HG02759 (cell line): ENCODE data around the gene GP9.
"Not testable (repeated sequence)": the region's sequence is repeated elsewhere in the genome, so short reads cannot be mapped to it uniquely, and the experiment has no call there.

Source experiments
- ATAC-seq: cut with Tn5 transposase; IDR thresholded peaks from one replicate; pipeline ENCODE4 v1.9.1; 2021; ENCODE audit warnings: mild to moderate bottlenecking, moderate library complexity; ENCODE audit not compliant: unreplicated experiment

GP9 gene

GRCh38 chr3:129106866-129107565 is 46.4 kb downstream of the GP9 start:
- ATAC-seq, result no peak

DNA sequence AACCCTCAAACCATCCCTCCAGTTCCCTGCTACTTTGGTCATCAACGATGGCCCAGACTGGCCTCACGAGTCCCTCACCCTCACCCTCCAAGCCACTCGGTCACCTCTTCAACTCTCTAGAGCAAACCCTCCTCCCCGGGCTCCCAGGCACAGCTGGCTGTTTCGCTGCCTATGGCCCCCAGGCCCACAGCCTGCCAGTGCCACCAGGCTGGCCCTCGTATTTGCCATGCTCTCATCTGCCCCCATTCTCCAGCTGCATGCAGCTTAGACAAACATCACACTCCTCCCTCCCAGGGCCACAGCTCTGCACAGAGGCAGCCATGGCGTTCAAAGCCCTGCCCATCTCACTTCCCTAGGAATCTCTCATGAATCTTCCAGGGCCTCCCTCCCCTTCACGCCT is 47.2 kb downstream of the GP9 start:
- no peak for ATAC-seq

- ATAC-seq, result not testable (repeated sequence)
Measured at GRCh38 chr3:129111076-129111780, 50.6 kb downstream of the GP9 start.
